GM23248 (cell line): ENCODE data around the gene DMBT1.

ENCODE experiments used
- EZH2 ChIP-seq: fragments of 200-600 bp; sonication (generic); IDR thresholded peaks from 2 replicates; pipeline ENCODE4 v1.6.1; 2018; ENCODE audit warnings: antibody characterized with exemption, mild to moderate bottlenecking; ENCODE audit not compliant: insufficient read depth, poor library complexity, severe bottlenecking
- EZH2phosphoT487 ChIP-seq: fragments of 200-600 bp; sonication (generic); IDR thresholded peaks from 2 replicates; pipeline ENCODE4 v1.6.1; 2018; ENCODE audit warnings: antibody characterized with exemption, moderate library complexity, mild to moderate bottlenecking, low read depth; ENCODE audit not compliant: insufficient read depth

- TF ChIP-seq EZH2phosphoT487 (no peak), EZH2 (no peak)
Observed at GRCh38 chr10:122674781-122675180, 114.2 kb downstream of the DMBT1 start.
